GM18870 (cell line): ENCODE data around the gene EHD3.
"Not testable (repeated sequence)": the region's sequence is repeated elsewhere in the genome, so short reads cannot be mapped to it uniquely, and the experiment has no call there.

Experiments
- ATAC-seq: cut with Tn5 transposase; IDR thresholded peaks from one replicate; pipeline ENCODE4 v1.9.1; 2021; ENCODE audit warnings: moderate library complexity; ENCODE audit not compliant: unreplicated experiment

The EHD3 gene

DNA sequence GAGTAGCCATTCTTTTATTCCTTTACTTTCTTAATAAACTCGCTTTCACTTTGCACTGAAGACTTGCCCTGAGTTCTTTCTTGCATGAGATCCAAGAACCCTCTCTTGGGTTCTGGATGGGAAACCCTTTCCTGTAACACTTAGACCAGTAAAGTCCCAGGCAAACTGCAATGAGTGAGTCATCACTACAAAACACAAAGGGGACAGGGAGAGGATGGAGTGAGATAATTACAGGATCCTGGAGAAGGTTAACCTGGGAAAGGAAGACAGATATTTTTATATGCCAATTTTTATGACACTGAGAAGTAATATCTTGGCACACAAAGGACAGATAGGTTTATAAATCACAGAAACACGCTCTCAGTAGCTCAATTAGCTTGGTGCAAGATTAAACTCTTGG lies 48.7 kb downstream of the EHD3 start:
- ATAC-seq: no peak

DNA sequence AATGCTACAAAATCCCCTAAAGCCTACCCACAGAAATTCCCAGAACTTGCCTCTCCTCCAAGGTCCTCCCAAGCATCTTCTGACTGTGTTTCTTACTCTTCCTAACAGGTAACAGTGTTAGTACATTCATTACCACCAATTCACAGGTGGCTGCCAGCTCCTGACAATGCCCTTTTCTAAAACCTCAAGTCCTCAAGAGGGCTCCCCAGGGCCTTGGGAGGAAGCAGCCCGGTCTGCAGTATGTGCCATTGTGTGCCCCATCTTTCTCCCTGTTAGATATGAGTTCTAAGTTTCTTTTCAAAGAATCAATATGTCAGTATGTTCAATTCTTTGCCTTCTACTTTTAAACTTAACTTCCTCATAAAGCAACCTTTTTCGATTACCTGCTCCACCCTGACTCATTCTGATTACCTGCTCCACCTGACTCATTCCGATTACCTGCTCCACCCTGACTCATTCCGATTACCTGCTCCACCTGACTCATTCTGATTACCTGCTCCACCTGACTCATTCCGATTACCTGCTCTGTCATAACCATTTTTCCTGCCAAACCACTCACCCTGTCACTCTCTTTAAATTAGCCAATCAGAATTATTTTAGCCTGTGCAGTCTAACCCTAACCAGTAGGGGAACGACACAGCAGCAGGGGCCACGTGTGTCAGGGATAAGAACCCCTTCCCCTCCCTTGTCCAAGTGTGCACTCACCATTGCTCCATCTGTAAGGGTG lies 49.4 kb downstream of the EHD3 start:
- not testable (repeated sequence) for ATAC-seq

DNA sequence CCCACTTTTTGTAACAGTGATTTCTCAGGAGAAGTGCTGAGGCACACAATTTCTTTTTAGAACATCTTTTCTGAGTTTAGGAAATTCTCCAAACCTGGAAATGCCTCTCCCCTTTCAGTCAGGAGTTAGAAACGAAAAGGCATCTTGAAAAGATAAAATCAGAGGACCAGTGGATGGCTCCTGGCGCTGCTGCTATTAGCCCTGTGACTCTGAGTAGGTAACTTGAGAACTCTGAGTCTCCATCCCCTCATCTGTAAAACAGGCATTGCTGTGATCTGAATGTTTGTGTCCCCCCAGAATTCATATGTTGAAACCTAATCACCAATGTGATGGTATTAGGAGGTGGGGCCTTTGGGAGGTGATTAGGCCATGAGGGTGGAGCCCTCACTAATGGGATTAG lies 50.2 kb downstream of the EHD3 start:
- ATAC-seq: no peak

DNA sequence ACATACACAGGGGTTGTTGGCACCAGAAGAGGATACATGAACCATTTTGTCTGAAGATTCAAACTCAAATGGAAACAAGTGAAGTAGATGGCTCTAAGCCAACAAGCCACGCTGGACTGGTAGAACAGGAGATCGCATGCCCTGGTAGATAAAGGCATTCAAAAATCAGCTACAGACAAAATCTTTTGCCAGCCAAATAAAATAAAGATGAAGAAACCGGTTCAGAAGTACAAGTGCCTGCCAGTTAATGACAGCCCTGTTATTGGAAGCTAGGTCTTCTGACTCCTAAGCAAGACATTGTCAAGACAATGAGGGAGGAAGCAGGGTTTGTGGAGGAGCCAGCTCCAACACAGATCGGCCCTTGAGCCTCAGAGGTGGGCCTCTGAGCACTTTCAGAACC lies 52.3 kb downstream of the EHD3 start:
- no peak for ATAC-seq

DNA sequence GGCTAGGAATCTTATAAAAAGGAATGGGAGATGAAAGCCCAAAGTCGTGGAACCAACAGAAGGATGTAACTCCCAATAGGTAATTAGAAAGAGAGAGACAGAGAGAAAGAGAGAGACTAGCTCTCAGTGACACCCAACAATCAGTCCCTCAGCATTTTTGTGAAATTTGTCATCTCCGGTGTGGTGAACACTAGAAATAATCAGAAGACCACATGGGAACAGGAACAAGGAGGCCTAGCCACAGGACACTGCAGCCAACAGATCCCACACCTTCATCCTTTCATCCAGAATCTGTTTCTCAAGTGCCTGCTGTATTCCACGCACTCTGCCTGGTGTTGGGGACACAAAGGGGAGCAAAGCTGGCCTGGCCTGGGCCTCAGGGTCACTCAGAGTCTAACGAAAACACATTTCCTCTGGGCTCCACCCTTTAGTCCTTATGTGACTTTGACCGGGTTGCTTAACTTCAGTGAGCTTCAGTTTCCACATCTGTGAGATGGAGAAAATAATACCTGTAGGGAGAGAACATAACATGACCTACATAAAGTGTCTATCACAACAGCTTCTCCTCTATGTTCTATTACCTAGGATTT lies 53.1 kb downstream of the EHD3 start:
- ATAC-seq: no peak

DNA sequence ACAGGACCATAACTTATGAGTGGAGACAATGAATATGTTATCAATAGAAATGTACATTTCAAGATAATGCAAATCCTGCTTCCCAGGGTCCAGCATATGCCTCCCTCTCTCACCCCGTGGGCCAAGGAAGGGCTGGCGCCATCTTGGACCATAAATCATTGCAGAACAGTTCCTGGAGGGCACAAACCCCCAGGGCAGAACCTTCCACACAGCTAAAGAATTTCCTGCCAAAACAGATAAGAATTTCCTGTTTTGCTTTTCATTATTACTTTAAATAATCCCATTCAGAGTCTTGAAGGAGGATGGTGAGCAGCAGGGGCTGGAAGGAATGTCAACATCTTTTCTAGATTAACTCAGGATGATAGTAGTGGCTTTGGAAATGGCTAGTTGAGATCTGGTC lies 53.7 kb downstream of the EHD3 start:
- no peak for ATAC-seq

DNA sequence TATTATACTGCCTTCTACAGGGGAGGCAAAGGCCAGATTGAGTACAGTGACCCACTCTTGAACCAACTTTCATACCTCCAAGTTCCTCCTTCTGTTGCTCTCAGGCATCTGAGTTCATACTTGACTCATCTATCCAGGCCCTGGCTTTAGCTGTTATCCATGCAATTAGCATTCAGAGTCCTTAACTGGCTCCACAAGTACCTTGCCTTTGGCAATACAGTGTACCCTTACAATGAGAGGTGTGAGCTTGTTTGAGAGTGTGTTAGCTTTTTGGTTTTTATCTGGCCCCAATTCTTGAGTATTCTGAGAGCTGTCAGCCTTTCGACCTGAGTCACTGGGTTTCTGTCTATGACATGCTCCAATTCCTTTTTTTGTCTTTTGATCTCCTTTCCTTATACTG lies 60.2 kb downstream of the EHD3 start:
- ATAC-seq: no peak

DNA sequence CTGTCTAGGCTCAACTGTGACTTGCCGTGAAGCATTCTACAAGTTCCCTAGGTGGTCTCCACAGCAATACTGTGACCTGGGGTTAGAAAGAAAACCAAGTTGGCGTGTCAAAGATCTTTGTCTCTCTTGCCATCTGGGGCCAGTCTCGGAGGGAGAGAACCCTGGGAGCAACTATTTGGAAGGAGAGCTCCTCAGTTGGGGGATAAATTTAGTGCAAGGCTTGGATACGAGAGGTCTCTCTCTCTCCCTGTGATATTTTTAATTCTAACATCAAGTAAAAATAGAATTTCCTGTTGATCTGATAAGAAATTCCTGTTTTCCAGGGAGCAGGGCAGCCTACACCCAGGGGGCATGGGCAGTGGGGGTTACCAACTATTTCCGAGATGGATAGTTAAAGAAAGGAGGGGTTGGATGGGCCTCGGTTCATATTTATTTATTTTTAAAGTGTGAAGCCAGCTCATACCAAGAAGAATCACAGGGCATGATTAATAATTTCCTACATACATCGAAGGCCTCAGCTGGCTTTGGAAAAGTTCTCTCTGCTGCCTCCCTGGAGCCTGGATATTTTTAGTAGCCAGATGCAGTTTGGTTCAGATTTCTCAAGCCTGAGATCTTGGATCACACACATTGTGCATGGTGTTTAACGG lies 62.8 kb downstream of the EHD3 start:
- no peak for ATAC-seq

DNA sequence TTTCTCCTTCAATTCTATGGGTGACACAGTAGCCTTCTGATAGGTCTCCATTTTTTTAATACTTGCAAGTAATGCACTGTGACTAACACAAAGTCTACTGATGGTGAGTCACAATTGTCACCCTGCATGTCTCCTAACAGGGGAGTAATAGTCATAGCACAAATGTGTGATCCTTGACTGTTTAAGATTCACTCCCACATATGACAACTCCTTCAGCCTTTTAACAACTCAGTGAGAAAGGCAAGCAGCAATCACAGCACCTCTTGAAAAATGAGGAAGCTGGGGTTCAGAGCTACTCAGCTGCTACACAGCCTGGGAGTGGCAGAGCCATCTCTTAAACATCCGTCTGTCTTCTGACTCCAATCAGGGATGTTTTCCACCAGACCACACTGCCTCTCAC lies 63.8 kb downstream of the EHD3 start:
- no peak for ATAC-seq

DNA sequence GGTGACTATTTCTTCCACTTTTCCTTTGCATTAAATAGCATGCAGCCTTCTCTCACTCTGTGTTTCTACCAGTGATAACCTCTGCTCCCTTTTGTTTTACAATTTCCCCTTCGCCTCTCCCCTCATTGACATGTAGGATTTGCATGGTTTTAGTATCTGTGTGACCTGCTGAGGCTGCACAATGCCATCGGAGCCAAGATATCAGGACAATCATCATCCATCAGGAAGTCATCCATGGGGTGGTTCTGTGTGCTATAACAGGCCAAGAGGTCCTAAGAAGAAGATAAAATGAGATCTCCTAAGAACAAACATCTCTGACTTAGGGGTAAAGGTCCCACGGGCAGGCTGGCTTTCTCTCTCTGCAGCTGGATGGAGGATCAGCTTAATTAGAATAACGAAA lies 65.6 kb downstream of the EHD3 start:
- no peak for ATAC-seq

DNA sequence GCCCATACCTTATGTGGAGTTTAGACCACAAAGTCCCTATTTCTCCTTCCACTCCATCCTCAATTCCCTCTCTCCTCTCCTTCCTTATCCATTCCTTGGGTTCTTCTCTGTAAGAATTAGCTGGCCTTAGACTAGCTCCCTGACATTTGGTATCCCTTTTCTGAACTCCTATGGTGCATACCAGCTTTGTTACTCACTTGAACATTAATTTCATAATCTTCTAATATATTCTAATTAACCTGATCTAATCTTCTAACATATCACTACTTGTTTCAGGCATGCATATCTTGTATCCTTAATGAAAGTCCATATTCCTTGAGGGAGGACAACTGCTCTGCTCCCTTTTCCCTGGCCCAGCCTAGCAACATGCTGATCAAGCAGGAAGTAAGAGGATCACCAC lies 66.4 kb downstream of the EHD3 start:
- no peak for ATAC-seq

DNA sequence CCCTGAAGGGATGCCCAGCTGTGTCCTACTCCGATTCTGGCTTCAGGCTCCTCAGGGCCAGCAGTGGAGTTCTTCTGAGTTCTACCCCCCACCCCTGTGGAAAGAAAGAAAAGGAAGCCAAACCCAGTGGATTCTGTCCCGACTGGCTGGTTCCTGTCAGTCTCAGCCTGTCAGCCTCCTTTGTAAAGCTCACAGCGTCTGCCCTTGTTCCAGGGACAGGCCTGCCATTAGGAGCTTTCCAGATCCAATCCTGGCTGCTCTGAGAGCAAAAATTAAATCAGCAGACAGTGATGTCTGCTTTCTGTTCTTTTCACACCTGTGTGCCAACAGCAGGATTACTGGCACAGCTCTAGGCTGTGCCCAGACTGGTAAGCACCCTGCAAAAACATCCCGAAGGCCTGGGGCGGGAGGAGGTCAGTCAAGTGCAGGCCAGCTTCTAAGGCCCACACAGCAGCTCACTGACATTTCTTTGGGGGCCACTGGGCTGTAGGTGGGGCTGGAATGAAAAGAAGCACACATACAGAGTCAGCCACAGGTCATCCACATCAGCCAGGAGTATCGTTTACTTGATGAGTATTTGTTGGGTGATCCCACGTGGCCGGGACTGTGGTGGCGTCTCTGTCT lies 69.1 kb downstream of the EHD3 start:
- ATAC-seq: no peak

DNA sequence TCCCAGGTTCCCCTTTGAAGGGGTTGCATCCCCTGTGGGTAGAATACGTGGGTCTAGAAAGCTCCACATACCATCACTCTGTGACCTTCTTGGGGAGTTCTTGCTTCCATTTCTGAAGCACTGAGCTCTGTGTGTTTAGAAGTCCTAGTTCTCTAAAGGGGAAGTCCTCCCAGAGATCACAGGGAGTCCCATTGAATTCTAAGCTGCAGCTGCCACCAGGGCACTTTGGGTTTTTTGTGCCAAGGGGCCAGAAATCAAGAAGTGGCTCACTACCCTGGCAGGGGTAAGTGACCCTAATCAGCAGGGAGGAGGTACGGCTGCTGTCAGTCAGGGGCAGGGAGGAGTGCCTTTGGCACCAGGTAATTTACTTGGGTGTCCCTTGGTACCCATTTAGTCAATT lies 70.9 kb downstream of the EHD3 start:
- ATAC-seq: no peak

DNA sequence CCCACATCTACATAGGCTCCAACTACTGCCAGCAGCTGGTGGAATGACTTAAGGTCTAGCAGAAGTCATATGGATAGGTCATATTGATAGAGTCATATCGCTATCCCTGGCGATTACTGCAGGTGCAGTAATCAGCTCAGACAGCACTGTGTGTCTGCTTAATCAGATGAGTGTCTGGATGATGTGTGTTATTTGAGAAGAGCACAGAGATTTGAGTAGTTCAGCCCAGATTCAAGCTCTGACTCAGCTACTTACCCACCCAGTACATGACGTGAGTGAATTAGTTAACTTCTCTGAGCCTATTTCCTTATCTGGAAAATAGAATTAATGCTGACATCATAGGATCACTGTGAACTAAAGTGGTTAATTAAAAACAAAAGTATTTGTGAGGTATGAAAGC lies 78.9 kb downstream of the EHD3 start:
- no peak for ATAC-seq

DNA sequence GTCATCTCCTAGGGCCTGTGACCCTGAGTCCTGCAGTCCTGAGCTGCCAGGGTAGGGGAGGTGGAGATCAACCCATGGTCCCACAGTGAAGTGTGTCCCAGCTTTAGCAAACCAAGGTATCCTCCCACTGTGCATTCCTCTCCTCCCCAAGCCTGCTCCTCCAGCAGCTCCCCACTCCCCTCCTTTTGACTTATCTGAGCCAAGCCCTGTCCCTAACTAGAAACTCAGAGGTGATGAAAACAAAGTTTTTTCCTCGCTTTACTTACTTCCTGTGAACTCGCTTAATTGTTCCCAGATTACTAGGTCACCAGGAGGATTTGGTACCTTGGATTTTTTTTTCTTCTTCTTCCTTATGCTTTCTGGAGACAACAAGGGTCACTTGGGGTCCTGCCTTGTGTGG lies 80.8 kb downstream of the EHD3 start:
- ATAC-seq: no peak

DNA sequence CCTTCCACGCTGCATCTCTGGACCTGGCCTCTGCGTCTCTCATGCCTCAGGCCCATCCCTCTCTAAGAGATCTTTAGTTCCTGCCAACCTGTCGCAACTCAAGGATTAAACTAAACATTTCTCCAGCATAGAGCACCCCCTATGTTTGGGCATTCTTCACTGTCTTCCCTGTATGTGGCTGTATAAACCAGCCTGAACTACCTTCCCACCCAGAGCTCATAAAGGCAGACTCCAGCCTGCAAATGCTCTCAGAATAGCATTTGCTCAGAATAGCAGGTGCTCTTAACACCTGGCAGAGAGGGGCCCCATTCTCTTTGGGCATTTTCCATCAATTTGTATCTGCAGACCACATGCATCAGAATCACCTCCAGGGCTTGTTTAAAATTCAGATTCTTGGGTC lies 83.4 kb downstream of the EHD3 start:
- no peak for ATAC-seq

DNA sequence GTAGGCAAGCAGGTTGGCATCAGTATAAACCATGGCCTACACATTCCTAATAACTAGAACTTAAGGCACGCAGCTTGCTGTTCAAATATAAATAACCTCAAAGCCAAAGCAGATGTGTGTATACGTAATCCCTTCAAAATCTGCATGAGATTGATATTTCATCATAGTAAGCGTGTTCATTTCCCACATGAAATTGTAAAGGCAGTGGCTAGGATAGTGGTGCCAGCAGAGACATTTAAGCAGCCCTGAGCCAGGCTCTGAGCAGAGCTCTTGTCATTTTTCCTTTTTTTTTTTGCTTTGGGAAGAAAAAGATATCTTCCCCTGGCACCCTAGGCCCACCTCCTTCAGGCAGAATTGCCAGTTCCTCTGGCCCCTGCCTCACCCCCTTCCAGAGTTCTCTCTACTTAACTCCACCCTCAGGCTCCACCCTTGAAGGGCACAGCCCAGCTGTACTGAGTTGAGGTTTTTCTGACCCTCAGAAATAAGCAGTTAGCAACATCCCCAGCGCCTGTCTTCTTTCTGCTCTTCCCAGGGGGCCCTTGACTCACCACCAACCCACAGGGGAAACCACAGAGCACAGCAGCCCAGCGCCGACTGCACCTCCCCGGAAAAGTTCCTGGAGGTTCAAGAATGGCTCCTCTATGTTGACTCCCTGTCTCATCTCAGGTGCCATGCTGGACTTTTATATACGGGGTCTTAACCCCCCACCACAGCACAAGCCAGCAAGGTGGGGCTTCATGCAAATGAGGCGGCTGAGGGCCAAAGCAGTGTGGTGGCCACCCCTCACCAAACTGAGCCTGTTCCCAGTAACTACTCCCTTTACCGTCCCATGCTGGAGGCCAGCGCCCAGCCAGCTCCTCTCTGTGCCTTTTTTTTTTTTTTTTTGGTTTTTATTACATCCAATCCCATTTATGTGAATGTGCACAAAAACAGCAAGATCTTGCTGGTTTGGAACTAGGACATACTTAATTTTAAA lies 84.7 kb downstream of the EHD3 start:
- no peak for ATAC-seq
